DMS53 treated with DMSO at 0.1 percent for 48 hours (cell line): ENCODE results near the gene EFNA2.
"Not testable (repeated sequence)": the region's sequence is repeated elsewhere in the genome, so short reads cannot be mapped to it uniquely, and the experiment has no call there.

Source experiments
- DNase-seq: peaks from one replicate; lab custom pipeline; 2025; ENCODE audit not compliant: unreplicated experiment; lab: John Stamatoyannopoulos, UW

The EFNA2 gene

GRCh38 chr19:1295169-1296012, 9.7 kb downstream of the EFNA2 start:
- no peak for DNase-seq

- DNase-seq = no peak
Observed at GRCh38 chr19:1296078-1296477, 10.4 kb downstream of the EFNA2 start.

GRCh38 chr19:1296575-1297271, 11.1 kb downstream of the EFNA2 start:
- no peak for DNase-seq

GRCh38 chr19:1298235-1298634, 12.6 kb downstream of the EFNA2 start:
- DNase-seq = no peak

GRCh38 chr19:1299801-1300200, 14.1 kb downstream of the EFNA2 start:
- DNase-seq = no peak

GRCh38 chr19:1300744-1301490, 15.2 kb downstream of the EFNA2 start:
- DNase-seq = no peak

- no peak for DNase-seq
Observed at GRCh38 chr19:1302533-1303239, 17.0 kb downstream of the EFNA2 start.

- DNase-seq = no peak
Observed at GRCh38 chr19:1304197-1304924, 18.7 kb downstream of the EFNA2 start.

- not testable (repeated sequence) for DNase-seq
Observed at GRCh38 chr19:1305354-1305753, 19.7 kb downstream of the EFNA2 start.

- no peak for DNase-seq
Observed at GRCh38 chr19:1307320-1307719, 21.6 kb downstream of the EFNA2 start.

- DNase-seq = no peak
Observed at GRCh38 chr19:1307755-1308303, 22.2 kb downstream of the EFNA2 start.

- no peak for DNase-seq
Observed at GRCh38 chr19:1308718-1309117, 23.0 kb downstream of the EFNA2 start.

GRCh38 chr19:1309977-1310852, 24.5 kb downstream of the EFNA2 start:
- DNase-seq = no peak

GRCh38 chr19:1310853-1311180, 25.1 kb downstream of the EFNA2 start:
- no peak for DNase-seq

- DNase-seq = no peak
Observed at GRCh38 chr19:1311543-1312091, 25.9 kb downstream of the EFNA2 start.

- peak; percentile 27 for DNase-seq
Observed at GRCh38 chr19:1312767-1313694, 27.4 kb downstream of the EFNA2 start.

GRCh38 chr19:1313695-1314613, 28.3 kb downstream of the EFNA2 start:
- DNase-seq = no peak
